HG02678 (cell line): ENCODE results near the gene SLC16A5.
A peak's percentile ranks its signal among the peaks of the same experiment; 100 is the strongest.
"Not testable (repeated sequence)": the region's sequence is repeated elsewhere in the genome, so short reads cannot be mapped to it uniquely, and the experiment has no call there.

Experiments
- ATAC-seq: cut with Tn5 transposase; IDR thresholded peaks from one replicate; pipeline ENCODE4 v1.9.1; 2021; ENCODE audit warnings: mild to moderate bottlenecking, moderate library complexity; ENCODE audit not compliant: unreplicated experiment

Gene SLC16A5

DNA sequence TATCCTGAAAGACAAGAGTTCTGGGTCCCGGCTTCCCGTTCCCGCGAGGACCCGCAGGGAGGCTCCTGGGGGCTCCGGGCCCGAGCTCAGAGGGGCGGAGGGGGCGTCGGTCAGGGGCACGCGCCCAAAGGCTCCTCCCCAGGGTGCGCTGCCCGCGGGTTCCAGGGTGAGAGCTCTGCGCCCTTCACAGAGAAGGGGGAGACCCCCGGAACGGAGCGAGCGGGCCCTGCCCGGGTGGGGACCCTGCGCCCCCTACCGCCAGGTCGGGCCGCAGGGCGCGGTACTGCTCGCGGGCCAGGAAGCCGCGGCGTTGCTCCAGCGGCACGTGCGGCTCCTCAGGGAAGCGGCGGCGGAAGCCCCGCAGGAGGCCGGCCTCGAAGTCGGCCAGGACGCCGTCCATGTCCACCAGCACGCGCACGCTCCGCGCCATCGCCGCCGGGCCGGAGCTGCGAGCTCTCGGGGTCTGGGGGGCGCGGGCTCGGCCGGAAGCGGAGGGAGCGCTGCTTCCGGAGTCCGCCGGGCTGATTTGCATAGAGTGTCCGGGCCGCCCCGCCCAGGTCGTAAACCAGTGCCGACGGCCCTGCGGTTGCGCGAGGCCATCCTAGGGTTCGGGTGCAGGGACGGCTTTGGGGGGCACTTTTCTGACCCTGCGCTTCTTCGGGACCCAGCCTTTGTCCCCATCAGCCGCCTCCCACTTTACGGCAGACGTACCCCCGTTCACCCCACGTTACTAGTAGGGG is 43.7 kb downstream of the SLC16A5 start, which contains the start of gene NT5C:
Gene NT5C (minus strand): TSS at position 465 of the 740 bp plus-strand sequence. CDS start 35 bp downstream, at position 430.
- peak; percentile 83 for ATAC-seq

- ATAC-seq, result not testable (repeated sequence)
These were observed 44.6 kb downstream of the SLC16A5 start for GRCh38 chr17:75132018-75133000.

DNA sequence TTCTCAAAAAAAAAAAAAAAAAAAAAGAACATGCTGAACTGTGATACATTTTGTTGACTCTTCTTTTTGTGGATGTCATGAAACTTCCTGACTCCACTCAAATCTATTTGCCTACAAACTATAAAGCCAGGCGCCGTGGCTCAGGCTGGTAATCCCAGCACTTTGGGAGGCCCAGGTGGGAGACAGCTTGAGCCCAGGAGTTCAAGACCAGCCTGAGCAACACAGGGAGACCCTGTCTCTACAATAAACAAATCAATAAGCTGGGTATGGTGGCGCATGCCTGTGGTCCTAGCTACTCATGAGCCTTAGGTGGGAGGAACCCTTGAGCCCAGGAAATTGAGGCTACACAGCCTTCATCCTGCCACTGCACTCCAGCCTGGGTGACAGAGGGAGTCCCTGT is 45.2 kb downstream of the SLC16A5 start:
- ATAC-seq, result no peak

- ATAC-seq, result not testable (repeated sequence)
These were observed 46.0 kb downstream of the SLC16A5 start for GRCh38 chr17:75133607-75134347.

GRCh38 chr17:75135452-75135851 is 47.7 kb downstream of the SLC16A5 start:
- no peak for ATAC-seq

DNA sequence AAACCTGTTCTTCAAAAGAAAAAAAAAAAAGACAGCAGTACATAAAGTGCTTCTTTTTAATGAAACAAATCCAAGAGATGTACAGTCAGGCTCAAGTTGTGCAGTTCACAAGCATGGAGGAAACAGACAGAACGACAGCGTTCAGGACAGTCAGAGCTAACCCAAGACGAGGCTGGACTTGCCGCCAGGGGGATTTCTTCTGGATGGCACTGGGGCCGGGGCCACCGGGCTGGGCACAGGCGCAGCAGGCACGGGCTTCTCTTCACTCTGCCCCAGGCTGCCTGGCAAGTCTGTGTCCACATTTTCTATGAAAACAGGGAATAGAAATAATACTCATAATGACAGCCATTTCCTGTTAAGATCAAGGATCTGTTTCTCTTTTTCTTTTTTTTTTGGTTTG is 48.2 kb downstream of the SLC16A5 start:
- ATAC-seq, result no peak

DNA sequence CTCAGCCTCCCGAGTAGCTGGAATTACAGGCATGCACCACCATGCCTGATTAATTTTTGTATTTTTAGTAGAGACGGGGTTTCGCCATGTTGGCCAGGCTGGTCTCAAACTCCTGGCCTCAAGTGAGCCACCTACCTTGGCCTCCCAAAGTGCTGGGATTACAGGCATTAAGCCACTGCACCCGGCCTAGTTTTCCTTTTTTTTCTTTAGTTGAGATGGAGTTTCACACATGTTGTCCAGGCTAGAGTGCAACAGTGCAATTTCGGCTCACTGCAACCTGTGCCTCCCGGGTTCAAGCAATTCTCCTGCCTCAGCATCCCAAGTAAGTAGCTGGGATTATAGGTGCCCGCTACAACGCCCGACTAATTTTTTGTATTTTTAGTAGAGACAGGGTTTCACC is 50.0 kb downstream of the SLC16A5 start:
- ATAC-seq, result not testable (repeated sequence)

DNA sequence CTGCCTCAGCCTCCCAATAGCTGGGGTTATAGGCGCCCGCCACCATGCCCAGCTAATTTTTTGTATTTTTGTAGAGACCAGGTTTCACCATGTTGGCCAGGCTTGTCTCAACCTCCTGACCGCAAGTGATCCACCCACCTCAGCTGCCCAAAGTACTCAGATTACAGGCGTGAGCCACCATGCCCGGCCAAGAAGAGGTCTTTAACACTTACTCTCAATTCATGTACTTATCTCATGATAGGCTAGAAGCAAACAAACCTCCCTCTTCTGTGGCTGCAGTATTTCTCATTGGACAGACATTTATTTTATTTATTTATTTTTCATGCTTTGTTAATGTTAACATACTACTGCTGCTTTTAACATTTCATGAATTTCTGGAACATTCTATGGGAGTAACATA is 50.8 kb downstream of the SLC16A5 start:
- no peak for ATAC-seq

DNA sequence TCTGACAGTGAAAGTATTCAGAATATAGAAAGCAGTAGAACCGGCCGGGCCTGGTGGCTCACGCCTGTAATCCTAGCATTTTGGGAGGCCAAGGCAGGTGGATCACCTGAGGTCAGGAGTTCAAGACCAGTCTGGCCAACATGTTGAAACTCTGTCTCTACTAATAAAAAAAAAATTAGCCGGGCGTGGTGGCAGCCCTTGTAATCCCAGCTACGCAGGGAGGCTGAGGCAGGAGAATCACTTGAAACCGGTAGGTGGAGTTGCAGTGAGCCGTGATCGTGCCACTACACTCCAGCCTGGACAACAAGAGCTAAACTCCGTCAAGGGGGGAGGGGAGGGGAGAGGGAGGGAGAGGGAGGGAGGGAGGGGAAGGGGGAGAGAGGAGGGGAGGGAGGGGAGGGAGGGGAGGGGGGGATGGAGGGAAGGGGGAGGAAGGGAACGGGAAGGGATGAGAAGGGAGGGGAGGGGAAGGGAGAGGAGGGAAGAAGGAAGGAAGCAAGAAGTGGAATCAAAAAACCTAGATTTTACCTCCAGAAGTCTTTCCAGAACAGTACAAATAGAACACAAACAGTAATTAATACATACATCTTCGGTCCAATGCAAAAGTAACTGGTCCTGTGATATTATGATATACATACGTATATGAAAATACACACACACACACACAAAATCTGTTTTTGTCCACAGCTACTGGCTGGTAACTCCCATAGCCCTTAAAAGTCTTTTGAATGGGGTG is 54.6 kb downstream of the SLC16A5 start:
- ATAC-seq, result no peak

DNA sequence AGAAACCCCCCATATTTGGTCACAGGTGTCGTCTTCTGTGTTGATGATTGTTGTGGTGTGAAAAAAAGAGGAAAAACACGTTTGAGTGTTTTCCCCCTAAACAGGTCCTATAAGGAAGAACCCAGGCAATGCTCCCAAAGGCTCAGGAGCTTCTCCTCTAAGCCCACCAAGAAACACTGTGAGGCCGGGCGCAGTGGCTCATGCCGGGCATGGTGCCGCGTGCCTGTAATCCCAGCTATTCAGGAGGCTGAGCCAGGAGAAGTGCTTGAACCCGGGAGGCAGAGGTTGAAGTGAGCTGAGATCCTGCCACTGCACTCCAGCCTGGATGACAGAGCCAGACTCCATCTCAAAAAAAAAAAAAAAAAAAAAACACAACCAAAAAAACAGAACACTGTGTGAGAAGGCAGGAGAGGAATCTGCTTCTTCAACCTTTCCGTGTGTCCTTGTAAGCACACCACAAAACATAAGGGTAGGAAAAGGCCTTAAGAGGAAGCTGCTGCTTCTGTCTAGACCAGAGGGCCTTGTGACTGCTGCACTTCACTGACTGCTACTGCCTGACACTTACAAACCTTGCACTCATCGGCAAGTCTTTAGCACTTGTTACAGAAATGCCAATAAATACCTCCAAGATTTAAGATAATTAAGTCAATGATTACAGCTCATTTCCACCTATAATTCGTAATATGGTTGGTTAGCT is 57.2 kb downstream of the SLC16A5 start:
- no peak for ATAC-seq

GRCh38 chr17:75146592-75146991 is 58.8 kb downstream of the SLC16A5 start:
- ATAC-seq, result no peak

DNA sequence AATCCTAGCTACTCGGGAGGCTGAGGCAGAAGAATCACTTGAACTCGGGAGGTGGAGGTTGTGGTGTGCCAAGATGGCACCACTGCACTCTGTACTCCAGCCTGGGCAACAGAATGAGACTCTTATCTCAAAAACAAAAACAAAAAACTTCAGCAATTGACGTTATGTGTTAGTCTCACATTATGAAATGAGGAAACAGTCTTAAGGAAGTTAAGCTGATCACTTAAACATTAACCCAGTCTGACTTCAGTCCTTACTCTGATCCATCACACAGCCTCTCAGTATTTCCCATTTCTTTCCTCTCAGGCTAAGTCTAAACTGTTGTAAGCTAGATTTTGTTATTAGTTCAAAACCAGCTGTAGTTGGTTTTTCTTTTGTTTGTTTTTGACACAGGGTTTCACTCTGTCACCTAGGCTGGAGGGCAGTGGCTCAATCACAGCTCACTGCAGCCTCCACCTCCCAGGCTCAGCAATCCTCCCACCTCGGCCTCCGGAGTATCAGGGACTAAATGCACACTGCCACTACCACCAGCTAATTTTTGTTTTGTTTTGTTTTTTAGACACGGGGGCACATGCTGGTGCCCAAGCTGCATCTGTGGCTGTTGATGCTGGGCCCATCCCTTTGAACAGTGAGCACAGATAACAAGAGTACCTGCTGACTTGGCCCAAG is 60.3 kb downstream of the SLC16A5 start:
- ATAC-seq, result no peak

GRCh38 chr17:75151930-75152329 is 64.2 kb downstream of the SLC16A5 start:
- no peak for ATAC-seq

DNA sequence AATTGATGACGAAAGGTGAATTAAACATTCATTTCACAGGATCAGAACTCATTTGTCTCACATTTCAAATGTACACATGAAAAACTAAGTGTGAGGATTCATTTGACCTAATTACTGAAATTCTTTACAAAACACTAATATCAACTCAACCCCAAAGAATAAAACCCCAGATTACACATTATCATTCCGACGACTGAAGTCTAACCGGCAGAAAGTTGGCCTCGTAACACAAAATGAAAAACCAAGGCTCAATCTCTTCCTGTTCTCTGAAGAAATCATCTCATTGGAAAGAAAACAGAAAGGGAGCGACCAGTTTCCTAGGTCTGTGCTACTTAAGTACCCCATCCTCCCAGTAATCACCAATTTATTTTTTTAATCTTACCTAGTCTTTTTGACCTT is 64.8 kb downstream of the SLC16A5 start:
- ATAC-seq, result no peak

DNA sequence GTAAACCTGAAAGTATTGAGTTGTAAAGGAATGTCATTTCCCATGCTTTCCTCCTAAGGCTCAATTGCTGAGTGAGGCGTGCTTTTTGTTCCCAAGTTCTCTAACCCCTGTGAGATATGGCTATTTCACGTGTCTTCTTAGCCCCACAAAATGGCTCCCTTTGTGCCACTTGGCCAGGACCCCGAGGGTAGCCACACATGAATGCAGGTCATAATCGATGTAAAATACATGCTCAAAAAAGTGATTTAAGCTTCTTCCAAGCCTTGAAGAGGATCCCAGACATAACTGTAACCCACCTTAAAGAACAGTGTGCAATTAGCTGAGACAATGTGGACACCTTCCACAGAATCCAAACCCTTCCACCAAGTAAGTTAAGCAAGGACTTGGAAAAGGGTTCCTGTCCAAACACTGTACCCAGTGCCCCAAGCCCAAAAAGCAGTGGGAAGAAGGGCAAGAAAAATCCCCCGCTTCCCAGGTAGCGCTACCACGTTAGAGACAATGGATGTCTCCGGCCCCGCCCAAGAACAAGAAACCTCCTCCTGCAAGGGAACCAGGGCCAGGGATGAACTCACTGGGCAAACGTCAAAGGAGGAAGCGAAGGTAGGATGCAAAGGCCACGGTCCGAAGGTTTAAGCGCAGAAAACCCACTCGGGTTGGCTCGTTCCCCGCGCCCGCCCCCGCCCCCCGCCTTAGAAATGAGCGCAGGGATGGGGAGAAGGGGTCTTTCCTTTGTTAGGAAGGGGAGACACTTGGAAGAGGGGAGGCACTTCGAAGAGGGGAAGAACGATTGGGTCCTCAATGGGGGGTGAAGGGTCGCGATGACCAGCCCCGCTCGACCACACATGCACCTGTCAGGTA is 65.4 kb downstream of the SLC16A5 start:
- no peak for ATAC-seq

DNA sequence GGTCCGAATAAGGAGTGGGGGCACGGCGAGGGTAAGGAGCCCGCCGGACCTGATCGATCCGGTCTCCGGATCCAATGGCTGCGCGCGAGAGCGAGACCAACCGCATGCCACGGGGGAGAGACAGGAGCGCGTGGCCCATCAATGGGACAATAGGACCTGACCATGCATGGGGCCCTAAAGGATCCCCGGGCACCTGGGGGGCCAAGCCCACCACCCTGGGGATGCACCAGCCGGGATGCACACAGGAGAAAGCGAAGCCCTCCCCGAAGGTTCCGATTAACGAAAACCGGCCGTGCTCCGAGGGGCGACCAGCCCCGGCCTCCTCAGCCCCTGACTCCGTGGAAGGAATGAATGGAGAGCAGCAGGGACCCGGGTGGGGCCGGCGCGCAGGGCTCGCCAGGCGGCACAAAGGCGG is 66.0 kb downstream of the SLC16A5 start:
- peak; percentile 2 for ATAC-seq

DNA sequence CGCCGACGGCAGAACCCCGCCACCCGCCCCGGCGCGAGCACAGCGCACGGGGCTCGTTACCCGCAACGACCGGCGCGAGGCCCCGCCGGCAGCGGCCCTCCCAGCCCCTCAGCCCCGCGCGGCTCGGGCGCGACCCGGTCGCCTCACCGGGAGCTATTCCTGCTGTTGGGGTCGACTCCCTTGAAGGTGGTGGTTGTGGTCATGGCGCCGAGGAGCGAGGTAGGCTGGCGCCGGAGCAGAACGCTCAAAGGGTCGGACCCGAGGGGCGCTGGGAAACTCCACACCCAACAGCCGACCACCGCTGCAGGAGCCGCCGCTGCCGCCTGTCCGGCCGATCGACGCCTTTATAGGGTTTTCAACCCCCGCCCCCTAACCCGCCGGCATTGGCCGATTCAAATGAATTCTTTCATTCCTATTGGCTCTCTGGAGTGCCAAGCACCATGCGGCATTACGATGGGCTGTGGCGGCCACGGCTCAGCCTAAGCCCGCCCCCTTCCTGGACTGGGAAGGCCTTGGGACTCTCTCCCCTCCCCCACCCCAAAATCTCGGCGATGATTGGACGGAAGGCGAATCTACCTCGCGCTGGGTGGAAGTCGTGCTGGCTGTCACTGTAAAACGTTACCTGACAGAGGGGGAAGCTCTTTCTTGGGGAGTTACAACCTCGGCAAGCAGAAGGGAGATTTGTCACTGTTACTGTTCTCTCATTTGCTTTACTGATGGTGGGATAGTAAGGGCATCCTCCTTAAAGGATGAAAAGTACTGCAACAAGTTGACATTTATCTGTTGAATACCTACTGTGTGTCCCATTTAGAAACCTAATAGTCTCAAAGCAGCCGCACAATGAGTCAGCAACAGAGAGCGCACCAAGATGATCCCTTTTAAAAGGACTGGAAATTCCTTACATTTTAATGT is 66.7 kb downstream of the SLC16A5 start, which contains the start of gene JPT1:
Gene JPT1 (minus strand): TSS at position 318 of the 912 bp plus-strand sequence. CDS start 115 bp downstream, at position 203.
- peak; percentile 97 for ATAC-seq
